H1 (cell line): ENCODE results near the gene VPS18. TPM values are rescaled to one million over a fixed set of nuclear protein-coding genes. Genes with fewer than 3 reads are reported as not detected.

Experiments used
- BRCA1 ChIP-seq: IDR thresholded peaks from 2 replicates; pipeline ENCODE4 v1.6.1; 2012; ENCODE audit warnings: low read depth, low read length, improper control_type of control experiment
- CREB1 ChIP-seq: IDR thresholded peaks from 2 replicates; pipeline ENCODE4 v1.6.1; 2012; ENCODE audit warnings: inconsistent platforms
- E2F6 ChIP-seq: IDR thresholded peaks from 2 replicates; pipeline ENCODE4 v1.6.1; 2012; ENCODE audit warnings: inconsistent platforms
- FOSL1 ChIP-seq: IDR thresholded peaks from 2 replicates; pipeline ENCODE4 v1.6.1; 2011; ENCODE audit warnings: mild to moderate bottlenecking, low read depth, low read length, moderate library complexity; ENCODE audit not compliant: insufficient read depth
- NRF1 ChIP-seq: IDR thresholded peaks from 2 replicates; pipeline ENCODE4 v1.6.1; 2011; ENCODE audit warnings: mild to moderate bottlenecking, low read depth, low read length, improper control_type of control experiment
- RBBP5 ChIP-seq: IDR thresholded peaks from 2 replicates; pipeline ENCODE4 v1.7.1; 2012; ENCODE audit warnings: low read depth, mild to moderate bottlenecking, inconsistent platforms, low read length, moderate library complexity, borderline replicate concordance
- TEAD4 ChIP-seq: IDR thresholded peaks from 2 replicates; pipeline ENCODE4 v1.6.1; 2012; ENCODE audit warnings: low read depth, low read length, inconsistent platforms, mixed read lengths
- ZNF274 ChIP-seq: IDR thresholded peaks from 2 replicates; pipeline ENCODE4 v1.7.0; 2012; ENCODE audit warnings: low read length, borderline replicate concordance; ENCODE audit errors: extremely low read depth
- polyA plus RNA-seq, 7 experiments: library from polyadenylated mRNA; depleted of rRNA in 3 of 7; stranded (reverse) in 5 of 7; unstranded in 2 of 7; fragments of >200 nt in 5 of 7; fragments of 200-250 nt in 2 of 7; gene quantifications; 1 replicate in 5 of 7; 2 replicates in 1 of 7; 4 replicates in 1 of 7; pipeline versions ENCODE4 v1.2.1 to v1.2.3, GENCODE V29; 2011 to 2013; ENCODE audit warnings: missing spikeins in 2 of 7, mixed read lengths in 2 of 7
- total RNA-seq: library from RNA; stranded (reverse); fragmentation: NEBNext Ultra II Directional; extraction: Animal tissue kit (Norgen Biotek cat#: 25700); gene quantifications from 2 replicates; pipeline ENCODE4 v1.2.1, GENCODE V29; 2021

The VPS18 gene
- total and polyA plus RNA-seq, 2 of the 8 experiments (the other 6 are each of a cell fraction or from before 2014, with no cell fraction given): 28.9 to 32.7 TPM

- TF ChIP-seq E2F6 (no peak), TEAD4 (no peak), CREB1 (no peak), ZNF274 (no peak), BRCA1 (no peak), NRF1 (no peak), RBBP5 (no peak), FOSL1 (no peak)
These were observed 44.3 kb downstream of the VPS18 start (continued) for GRCh38 chr15:40938536-40938870.
